MCF 10A (cell line): Measurements from ENCODE around the gene NCOA7. TPM values are rescaled to one million over a fixed set of nuclear protein-coding genes. Genes with fewer than 3 reads are reported as not detected.

Source experiments
- BruUV-seq: library from RNA; stranded (reverse); fragments of 400-500 nt; replicated peaks from 2 replicates; lab custom pipeline; 2021; lab: Mats Ljungman, UMichigan
- CTCF ChIA-PET: fragments of 300-600 bp; sonication (Branson Sonifier 250); formaldehyde crosslinking; extraction: SDS; loops from one replicate; lab custom pipeline; 2021; ENCODE audit warnings: antibody characterized with exemption, inconsistent platforms; lab: Yijun Ruan, JAX
- POLR2A ChIA-PET: fragments of 300-600, 350-650 bp; sonication (Branson Sonifier 250); formaldehyde crosslinking; extraction: SDS; loops from one replicate; lab custom pipeline; 2020; ENCODE audit warnings: antibody characterized with exemption, inconsistent platforms; lab: Yijun Ruan, JAX
- DNase-seq: peaks from one replicate; pipeline ENCODE4 v3.0.0-alpha.2; 2018; ENCODE audit not compliant: unreplicated experiment
- H3K27ac Mint-ChIP-seq: one replicate; pipeline ENCODE4 v1.8.0; 2022; ENCODE audit warnings: mild to moderate bottlenecking, low read depth, mixed read lengths; ENCODE audit not compliant: unreplicated experiment
- H3K27me3 Mint-ChIP-seq: one replicate; pipeline ENCODE4 v1.8.0; 2022; ENCODE audit warnings: mixed read lengths; ENCODE audit not compliant: insufficient read depth, unreplicated experiment
- H3K36me3 Mint-ChIP-seq: one replicate; pipeline ENCODE4 v1.8.0; 2022; ENCODE audit warnings: mild to moderate bottlenecking, moderate library complexity, mixed read lengths; ENCODE audit not compliant: insufficient read depth, unreplicated experiment
- H3K4me1 Mint-ChIP-seq: one replicate; pipeline ENCODE4 v1.8.0; 2022; ENCODE audit warnings: mixed read lengths; ENCODE audit not compliant: insufficient read depth, unreplicated experiment
- H3K4me3 Mint-ChIP-seq: one replicate; pipeline ENCODE4 v1.8.0; 2022; ENCODE audit warnings: mild to moderate bottlenecking, moderate library complexity, mixed read lengths; ENCODE audit not compliant: unreplicated experiment
- H3K9me3 Mint-ChIP-seq: one replicate; pipeline ENCODE4 v1.8.0; 2022; ENCODE audit warnings: mixed read lengths; ENCODE audit not compliant: unreplicated experiment
- CTCF ChIP-seq: fragments of 200-600 bp; IDR thresholded peaks from one replicate; pipeline ENCODE4 v1.8.0; 2022; ENCODE audit warnings: antibody characterized with exemption, mild to moderate bottlenecking; ENCODE audit not compliant: unreplicated experiment
- intact Hi-C: fragments of 100-400 bp; cut with micrococcal nuclease; formaldehyde crosslinking; loops from 2 replicates; pipeline ENCODE4 v1.14.1; 2022
- total RNA-seq: library from RNA; stranded (reverse); gene quantifications from 2 replicates; pipeline ENCODE4 v1.2.3, GENCODE V29; 2022

The NCOA7 gene
- total RNA-seq, 1 experiment from 2014 or later: 52.3 TPM

GRCh38 chr6:125742464-125743120 lies 48.2 kb upstream of the NCOA7 start:
- no peak for DNase-seq
- no peaks in the 10 kb centered on the region for H3K4me1 Mint-ChIP-seq
- peaks cover 92% of the 10 kb centered on the region for H3K27me3 Mint-ChIP-seq
- CTCF ChIA-PET: interaction anchor here (1.1 to 1.7 kb wide), 3 partner anchors 11 to 429 kb away, joined by 3 to 7 read pairs (median 3); no protein-coding TSS in a partner anchor
- intact Hi-C loops: no loop called here
- H3K4me3 Mint-ChIP-seq: no peak overlapping the region
- no TSS peak for BruUV-seq
- TF ChIP-seq CTCF: no peak
- no peak overlapping the region for H3K27ac Mint-ChIP-seq
- POLR2A ChIA-PET: interaction anchor here (1.4 kb wide), 1 partner anchor 39 kb away, joined by 3 read pairs; no protein-coding TSS in a partner anchor
- H3K36me3 Mint-ChIP-seq: peaks cover 6% of the 10 kb centered on the region
- no peaks in the 10 kb centered on the region for H3K9me3 Mint-ChIP-seq

GRCh38 chr6:125743604-125744003 lies 47.2 kb upstream of the NCOA7 start:
- no TSS peak for BruUV-seq
- ChIA-PET POLR2A (no interaction called here), CTCF (interaction anchor here (0.6 kb wide), 1 partner anchor 317 kb away, joined by 3 read pairs; no protein-coding TSS in a partner anchor)
- Mint-ChIP-seq H3K27me3 (peaks cover 94% of the 10 kb centered on the region), H3K4me1 (no peaks in the 10 kb centered on the region), H3K4me3 (no peak overlapping the region), H3K36me3 (peaks cover 6% of the 10 kb centered on the region), H3K27ac (no peak overlapping the region), H3K9me3 (no peaks in the 10 kb centered on the region)
- intact Hi-C loops: no loop called here
- no peak for TF ChIP-seq CTCF
- no peak for DNase-seq

- CTCF ChIA-PET: interaction anchor here (0.6 to 1.3 kb wide), 3 partner anchors 434 to 1002 kb away, joined by 3 to 4 read pairs (median 4); no protein-coding TSS in a partner anchor
- Mint-ChIP-seq H3K9me3 (no peaks in the 10 kb centered on the region), H3K27me3 (peaks cover 98% of the 10 kb centered on the region), H3K4me3 (no peak overlapping the region), H3K4me1 (peaks cover 9% of the 10 kb centered on the region), H3K36me3 (peaks cover 6% of the 10 kb centered on the region), H3K27ac (no peak overlapping the region)
- POLR2A ChIA-PET: no interaction called here
- BruUV-seq: no TSS peak
- TF ChIP-seq CTCF: no peak
- no peak for DNase-seq
- intact Hi-C loops: no loop called here
Measured at GRCh38 chr6:125745281-125746018, 45.3 kb upstream of the NCOA7 start.

GRCh38 chr6:125746019-125746414 lies 44.7 kb upstream of the NCOA7 start:
- Mint-ChIP-seq H3K9me3 (no peaks in the 10 kb centered on the region), H3K27me3 (peaks cover 98% of the 10 kb centered on the region), H3K36me3 (peaks cover 6% of the 10 kb centered on the region), H3K4me3 (no peak overlapping the region), H3K27ac (no peak overlapping the region), H3K4me1 (peaks cover 9% of the 10 kb centered on the region)
- intact Hi-C loops: no loop called here
- no TSS peak for BruUV-seq
- POLR2A ChIA-PET: no interaction called here
- CTCF ChIA-PET: interaction anchor here (0.6 to 1.3 kb wide), 3 partner anchors 434 to 1002 kb away, joined by 3 to 4 read pairs (median 4); no protein-coding TSS in a partner anchor
- DNase-seq: no peak
- no peak for TF ChIP-seq CTCF
